SK-N-SH treated with all-trans-retinoic acid at 6 μM for 48 hours (cell line): ENCODE data around the gene FBP2.

Experiments used
- CREB5 ChIP-seq: fragments of 250-450 bp; sonication (Bioruptor Pico); IDR thresholded peaks from 2 replicates; pipeline ENCODE4 v1.5.1; 2020; ENCODE audit warnings: low read depth, mild to moderate bottlenecking, moderate library complexity
- ESRRG ChIP-seq: fragments of 250-450 bp; sonication (Bioruptor Pico); IDR thresholded peaks from 2 replicates; pipeline ENCODE4 v1.6.1; 2021; ENCODE audit warnings: mild to moderate bottlenecking
- GLIS3 ChIP-seq: fragments of 250-450 bp; sonication (Bioruptor Pico); IDR thresholded peaks from 2 replicates; pipeline ENCODE4 v1.5.0; 2020; ENCODE audit warnings: mild to moderate bottlenecking, moderate library complexity
- ISL1 ChIP-seq: fragments of 250-450 bp; sonication (Bioruptor Pico); IDR thresholded peaks from 2 replicates; pipeline ENCODE4 v2.1.2; 2022; ENCODE audit warnings: mild to moderate bottlenecking, moderate library complexity
- OSR1 ChIP-seq: fragments of 250-450 bp; sonication (Bioruptor Pico); IDR thresholded peaks from 2 replicates; pipeline ENCODE4 v1.8.0; 2022; ENCODE audit warnings: moderate library complexity, mild to moderate bottlenecking, inconsistent platforms
- PATZ1 ChIP-seq: fragments of 250-450 bp; sonication (Bioruptor Pico); IDR thresholded peaks from 2 replicates; pipeline ENCODE4 v1.8.0; 2020; ENCODE audit warnings: mild to moderate bottlenecking, moderate library complexity, borderline replicate concordance
- POU6F1 ChIP-seq: fragments of 250-450 bp; sonication (Bioruptor Pico); IDR thresholded peaks from 2 replicates; pipeline ENCODE4 v1.8.0; 2021; ENCODE audit warnings: low read depth, mild to moderate bottlenecking, moderate library complexity, borderline replicate concordance
- RARB ChIP-seq: fragments of 250-450 bp; sonication (Bioruptor Pico); IDR thresholded peaks from 2 replicates; pipeline ENCODE4 v1.8.0; 2021; ENCODE audit warnings: mild to moderate bottlenecking, moderate library complexity
- SNAI2 ChIP-seq: fragments of 250-450 bp; sonication (Bioruptor Pico); IDR thresholded peaks from 2 replicates; pipeline ENCODE4 v1.5.0; 2020; ENCODE audit warnings: mild to moderate bottlenecking, moderate library complexity
- TCF4 ChIP-seq: fragments of 250-450 bp; sonication (Bioruptor Pico); IDR thresholded peaks from 2 replicates; pipeline ENCODE4 v1.8.0; 2021; ENCODE audit warnings: mild to moderate bottlenecking, moderate library complexity, borderline replicate concordance
- ZNF8 ChIP-seq: fragments of 450-650 bp; formaldehyde crosslinking; IDR thresholded peaks from 2 replicates; pipeline ENCODE4 v1.5.0; 2020; ENCODE audit warnings: mild to moderate bottlenecking, moderate library complexity

- TF ChIP-seq SNAI2 (no peak), GLIS3 (CRISPR knock-in tag) (no peak), ESRRG (no peak), POU6F1 (CRISPR knock-in tag) (no peak), PATZ1 (no peak), TCF4 (CRISPR knock-in tag) (no peak), OSR1 (CRISPR knock-in tag) (no peak), RARB (no peak), CREB5 (CRISPR knock-in tag) (no peak), ZNF8 (CRISPR knock-in tag) (no peak), ISL1 (CRISPR knock-in tag) (no peak)
These were observed 18.0 kb upstream of the FBP2 start for GRCh38 chr9:94611638-94612068.
